Hematopoietic multipotent progenitor cell treated with erythropoietin and hydrocortisone succinate and interleukin-3 and kit ligand, for 4 days (in vitro differentiated cells): ENCODE data around the gene ACKR2.
"Not testable (repeated sequence)": the region's sequence is repeated elsewhere in the genome, so short reads cannot be mapped to it uniquely, and the experiment has no call there.

ENCODE experiments used
- DNase-seq: peaks from one replicate; pipeline ENCODE4 v3.0.0-alpha.2; 2015

The ACKR2 gene

DNA sequence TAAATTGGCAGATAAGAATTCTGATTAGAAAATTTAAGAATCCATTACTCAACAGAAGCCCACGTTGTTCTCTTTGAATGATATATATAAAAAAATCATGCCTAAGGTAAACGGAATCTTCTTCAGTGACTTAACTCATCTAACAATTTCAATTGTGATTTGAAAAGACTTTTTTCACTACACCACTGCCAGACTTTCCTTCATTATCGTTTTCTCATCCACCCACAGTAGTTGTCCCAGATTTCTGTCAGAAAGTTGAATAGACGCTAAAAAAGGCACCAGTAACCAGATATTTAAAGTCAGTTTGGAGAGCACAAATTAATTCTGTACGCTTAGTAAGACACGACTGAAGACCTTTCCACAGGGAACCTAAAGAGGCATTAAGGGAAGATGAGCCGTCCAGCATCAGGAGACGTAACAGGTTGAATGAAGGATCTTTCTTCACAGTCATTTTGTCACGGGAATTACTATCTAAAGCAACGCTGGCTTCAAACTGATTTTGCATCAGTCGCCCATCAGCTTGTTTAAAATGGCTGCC is 6.3 kb upstream of the ACKR2 start:
- no peak for DNase-seq

DNA sequence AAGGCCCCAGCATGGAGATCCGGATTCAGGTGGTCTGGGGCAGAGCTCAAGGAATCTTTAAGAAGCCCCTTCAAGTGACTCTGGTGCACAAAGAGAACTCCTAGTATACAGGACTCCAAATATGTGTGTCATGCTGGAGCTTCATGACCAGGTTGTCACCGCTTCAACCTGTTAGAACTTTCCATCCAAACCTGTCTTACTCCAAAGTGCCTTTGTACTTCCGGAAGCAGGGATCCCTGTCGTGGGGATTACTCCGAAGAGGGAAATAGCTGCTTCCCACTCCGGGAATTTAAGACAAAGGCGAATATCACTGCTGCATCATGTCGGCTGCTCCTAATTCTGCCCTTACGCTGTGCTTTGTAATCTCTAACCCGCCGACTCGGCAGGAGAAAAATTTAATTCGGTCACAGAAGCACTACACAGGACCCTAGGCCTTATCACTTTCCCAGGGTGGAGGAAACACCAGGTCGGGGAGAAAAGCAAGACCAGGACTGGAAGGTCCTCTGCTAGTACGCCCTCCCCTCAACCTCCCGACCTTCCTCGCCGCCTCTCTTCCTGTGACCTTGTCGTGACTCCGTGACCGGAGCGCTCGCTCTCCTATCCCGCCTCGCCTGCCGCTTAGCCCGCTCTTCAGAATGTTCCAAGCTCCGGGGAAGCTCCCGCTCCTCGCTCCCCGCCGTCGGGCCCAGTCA is 5.7 kb upstream of the ACKR2 start:
- DNase-seq: peak; percentile 76

DNA sequence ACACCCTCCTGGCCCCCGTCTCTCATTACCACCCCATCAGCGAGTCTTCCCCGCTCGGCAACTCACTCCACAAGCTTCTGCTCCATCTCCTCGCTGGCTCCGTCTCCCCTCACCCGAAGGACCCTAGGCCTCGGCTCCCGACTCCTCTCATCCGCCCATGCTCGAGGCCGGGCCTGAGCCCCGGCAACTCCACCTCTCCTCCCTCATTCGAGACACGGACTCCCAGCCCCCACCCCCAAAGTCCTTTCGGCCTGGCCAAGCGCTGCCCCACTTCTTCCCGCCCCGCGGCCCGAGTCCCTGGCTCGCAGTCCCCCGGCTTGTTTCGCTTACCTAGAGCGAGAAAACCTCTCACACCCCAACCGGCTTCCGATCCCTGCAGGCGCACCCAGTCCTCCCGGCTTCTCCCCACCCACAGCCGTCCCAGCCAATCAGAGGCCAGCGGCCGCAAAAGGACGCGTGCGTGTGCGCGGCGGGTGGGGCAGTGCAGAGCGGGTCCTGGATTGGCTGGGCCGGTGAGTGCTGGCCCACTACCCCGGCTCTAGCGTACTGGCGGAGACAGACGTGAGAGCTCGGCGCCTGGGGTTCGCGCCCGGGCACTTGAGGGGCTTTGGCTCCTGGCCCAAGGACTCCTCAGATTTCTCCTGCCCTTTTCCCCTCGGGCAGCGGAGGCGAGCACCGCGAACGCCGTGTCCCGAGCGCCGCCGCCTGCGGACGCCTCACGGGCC is 5.0 kb upstream of the ACKR2 start, which contains the start of gene HIGD1A:
HIGD1A (minus strand) TSS at position 385 of the 725 bp plus-strand sequence. CDS start 10,237 bp downstream, outside the sequence.
- peak; percentile 99 for DNase-seq

DNA sequence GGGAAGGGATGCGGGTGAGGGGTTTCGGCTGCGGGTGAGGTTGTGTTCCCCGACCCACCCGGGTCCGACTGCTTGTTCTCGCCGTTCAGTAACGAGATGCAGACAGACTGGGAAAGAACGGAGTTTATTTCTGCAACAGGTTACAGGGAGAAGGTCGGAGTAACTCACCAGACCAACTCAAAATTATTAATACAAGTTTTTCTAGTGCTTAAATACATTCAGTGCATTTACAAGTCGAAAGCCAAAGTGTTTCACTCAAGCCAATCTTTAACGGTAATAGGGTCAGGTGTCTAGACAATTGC is 4.5 kb upstream of the ACKR2 start:
- DNase-seq: no peak

DNA sequence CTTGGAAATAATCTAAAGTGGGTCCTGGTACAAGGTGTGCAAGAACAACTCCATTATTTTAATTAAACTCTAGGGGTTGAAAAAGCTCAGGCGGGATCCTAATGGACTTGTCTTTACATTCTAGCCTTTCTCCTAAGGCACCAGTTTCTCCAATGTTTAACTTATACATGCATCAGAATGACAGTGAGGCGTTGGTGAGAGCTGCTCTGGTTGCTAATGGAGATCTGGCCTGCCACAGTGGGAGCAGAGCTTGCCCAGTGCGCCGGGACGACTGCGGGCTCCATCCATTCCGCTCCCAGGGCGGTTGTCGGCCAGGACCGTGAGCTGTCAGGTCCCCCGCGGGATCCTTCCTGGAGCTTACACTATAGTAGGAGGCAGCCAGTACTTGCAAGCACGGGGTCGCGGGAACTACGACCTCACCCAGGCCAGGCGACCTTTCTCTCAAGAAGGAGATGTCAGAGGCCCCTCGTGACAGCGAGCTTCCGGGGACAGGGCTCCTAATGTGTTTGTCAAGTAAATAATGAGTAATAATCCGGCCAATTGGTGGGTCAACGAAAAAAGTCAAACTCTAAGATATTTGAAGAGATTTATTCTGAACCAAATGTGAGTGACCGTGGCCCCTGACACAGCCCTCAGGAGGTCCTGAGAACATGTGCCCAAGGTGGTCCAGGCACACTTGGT is 4.0 kb upstream of the ACKR2 start:
- no peak for DNase-seq

GRCh38 chr3:42807929-42808328 is 1.3 kb upstream of the ACKR2 start:
- no peak for DNase-seq

GRCh38 chr3:42810706-42811105 is 1.5 kb downstream of the ACKR2 start:
- DNase-seq: not testable (repeated sequence)

- peak; percentile 84 for DNase-seq
Measured at GRCh38 chr3:42811118-42811883, 2.1 kb downstream of the ACKR2 start.

DNA sequence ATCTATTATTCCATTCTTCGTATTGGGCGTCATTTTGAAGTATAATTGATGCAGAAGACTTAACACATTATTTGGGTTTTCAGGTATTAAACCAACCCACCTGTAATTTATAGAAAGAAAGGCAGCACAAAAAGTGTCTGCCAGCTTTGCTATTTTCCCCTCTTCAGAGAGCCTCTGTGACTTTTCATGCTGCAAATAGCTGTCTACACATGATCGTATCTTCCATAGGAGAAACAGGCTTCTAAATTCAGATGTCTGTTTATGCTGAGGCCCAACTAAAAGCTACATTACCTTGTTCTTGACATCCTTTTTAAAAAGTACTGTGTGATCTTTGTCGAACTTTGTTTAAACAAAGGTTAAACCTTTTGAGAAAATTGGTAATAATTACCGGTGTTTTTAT is 5.0 kb downstream of the ACKR2 start:
- DNase-seq: no peak

DNA sequence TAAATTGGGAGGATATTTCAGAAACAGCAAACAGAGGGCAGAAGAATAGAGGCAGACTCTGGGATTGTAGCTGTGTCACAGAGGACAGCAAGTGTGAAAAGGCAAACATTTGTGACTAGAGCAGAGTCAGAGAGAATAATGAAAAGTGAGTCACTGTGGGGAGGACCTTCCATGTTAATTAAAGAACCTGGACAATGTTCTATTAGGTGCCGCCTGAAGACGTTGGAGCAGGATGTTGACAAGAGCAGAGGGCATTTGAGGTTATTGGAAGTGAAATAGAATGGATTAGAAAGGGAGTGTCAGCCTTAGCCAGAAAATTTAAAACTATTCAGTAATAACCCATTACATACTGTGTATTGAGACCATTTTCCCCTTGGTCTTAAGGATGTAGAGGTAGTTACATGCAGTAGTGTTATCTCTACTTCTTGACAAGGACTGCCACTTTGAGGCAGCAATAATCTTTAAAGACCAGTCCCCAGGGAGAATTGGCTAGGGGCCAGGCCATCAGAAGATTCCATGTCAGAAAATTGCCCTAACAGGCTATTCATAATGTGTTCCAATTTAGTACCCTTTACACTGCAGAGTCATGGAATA is 5.8 kb downstream of the ACKR2 start:
- DNase-seq: peak; percentile 79

DNA sequence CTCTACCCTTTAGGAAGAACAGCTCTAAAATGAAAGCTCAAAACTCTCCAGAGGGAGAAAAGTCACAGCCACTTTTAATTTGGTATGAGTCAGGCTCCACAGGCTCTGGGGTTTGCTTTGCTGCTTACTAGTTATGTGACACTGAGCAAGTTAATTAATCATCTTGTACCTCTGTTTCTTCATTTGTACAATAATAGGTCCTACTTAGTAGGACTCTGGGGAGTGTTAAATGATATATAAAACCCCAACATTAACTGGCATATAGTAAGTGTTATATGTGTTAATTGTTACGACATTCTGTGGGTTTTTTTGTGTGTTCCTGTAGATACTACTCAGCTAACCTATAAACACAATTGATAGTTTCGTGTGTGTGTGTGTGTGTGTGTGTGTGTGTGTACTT is 6.6 kb downstream of the ACKR2 start:
- peak; percentile 20 for DNase-seq

DNA sequence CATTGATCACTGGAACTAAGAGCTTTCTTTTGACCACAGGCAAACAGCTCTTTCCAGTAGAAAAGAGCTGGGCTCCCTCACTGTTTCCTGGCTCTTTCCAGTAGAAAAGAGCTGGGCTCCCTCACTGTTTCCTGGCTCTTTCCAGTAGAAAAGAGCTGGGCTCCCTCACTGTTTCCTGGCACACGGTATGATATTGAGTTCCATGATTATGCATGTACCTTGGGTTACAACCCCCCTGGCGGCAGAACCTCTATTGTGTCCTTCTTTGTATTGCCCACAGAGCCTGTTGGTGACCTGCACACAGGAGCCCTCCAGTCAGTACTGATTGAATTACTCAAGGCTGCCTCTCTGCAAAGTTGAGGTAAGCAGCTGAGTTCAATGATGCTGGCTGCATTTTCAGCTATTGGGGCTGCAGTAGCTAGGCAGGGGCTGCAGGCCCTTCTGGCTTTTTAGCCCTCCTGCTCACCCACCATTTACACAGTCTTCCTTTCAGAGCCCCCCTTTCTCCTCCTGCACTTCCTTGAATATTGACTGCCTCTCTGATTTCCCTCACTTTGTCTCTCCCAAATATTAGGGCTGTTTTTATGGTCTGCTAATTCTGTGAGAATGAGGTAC is 10.2 kb downstream of the ACKR2 start:
- no peak for DNase-seq

DNA sequence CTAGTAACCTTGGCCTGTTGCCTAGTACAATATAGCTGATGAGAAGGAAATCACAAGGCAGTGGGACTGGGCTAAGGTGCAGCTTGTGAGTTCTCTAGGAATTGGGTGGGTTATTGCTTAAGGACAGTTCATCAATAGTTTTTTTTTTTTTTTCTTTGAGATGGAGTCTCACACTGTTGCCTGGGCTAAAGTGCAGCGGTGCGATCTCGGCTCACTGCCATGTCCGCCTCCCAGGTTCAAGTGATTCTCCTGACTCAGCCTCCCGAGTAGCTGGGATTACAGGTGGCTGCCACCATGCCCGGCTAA is 11.5 kb downstream of the ACKR2 start:
- DNase-seq: no peak

GRCh38 chr3:42822828-42823227 is 13.6 kb downstream of the ACKR2 start:
- DNase-seq: no peak

- DNase-seq: no peak
Measured at GRCh38 chr3:42823351-42823750, 14.1 kb downstream of the ACKR2 start.

DNA sequence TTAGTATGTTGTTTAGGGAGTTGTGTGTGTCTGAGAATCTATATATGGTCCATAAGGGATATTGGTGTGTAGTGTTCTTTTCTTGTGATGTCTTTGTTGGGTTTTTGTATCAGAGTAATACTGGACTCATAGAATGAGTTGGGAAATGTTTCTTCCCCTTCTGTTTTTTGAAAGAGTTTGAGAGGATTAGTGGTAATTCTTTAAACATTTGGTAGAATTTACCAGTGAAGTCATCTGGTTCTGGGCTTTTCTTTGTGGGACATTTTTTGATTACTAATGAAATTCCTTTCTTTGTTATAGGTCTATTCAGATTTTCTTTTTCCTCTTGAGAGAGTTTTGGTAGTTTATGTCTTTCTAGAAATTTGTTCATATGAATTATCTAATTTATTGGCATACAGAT is 16.9 kb downstream of the ACKR2 start:
- DNase-seq: no peak

GRCh38 chr3:42827023-42827422 is 17.8 kb downstream of the ACKR2 start:
- no peak for DNase-seq

GRCh38 chr3:42827654-42828053 is 18.4 kb downstream of the ACKR2 start:
- DNase-seq: no peak

DNA sequence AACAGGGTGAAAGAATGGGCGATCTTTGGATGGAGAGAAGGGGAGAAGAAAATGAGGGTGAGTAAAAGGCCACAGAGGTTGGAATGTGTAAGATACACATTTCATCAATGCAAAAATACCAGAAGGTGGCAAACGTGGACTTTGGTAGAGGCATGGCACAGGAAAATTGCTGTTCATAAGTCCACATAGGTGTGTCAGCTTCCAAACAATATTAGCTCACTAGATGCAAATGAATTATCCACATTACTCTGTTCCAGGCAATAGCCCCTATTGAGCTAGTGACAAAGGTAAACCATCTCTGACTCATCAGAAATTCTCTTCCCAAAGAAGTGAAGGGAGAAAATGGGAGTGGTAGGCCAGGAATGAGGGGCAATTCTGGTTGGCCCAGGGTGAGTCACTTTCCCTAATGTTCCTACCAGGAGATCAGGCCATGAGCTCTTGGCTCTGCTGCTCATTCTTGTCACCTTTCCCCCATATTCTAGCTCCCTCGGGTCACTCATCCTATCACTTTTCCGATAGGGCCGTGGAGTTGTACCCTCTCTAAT is 19.9 kb downstream of the ACKR2 start:
- DNase-seq: no peak

DNA sequence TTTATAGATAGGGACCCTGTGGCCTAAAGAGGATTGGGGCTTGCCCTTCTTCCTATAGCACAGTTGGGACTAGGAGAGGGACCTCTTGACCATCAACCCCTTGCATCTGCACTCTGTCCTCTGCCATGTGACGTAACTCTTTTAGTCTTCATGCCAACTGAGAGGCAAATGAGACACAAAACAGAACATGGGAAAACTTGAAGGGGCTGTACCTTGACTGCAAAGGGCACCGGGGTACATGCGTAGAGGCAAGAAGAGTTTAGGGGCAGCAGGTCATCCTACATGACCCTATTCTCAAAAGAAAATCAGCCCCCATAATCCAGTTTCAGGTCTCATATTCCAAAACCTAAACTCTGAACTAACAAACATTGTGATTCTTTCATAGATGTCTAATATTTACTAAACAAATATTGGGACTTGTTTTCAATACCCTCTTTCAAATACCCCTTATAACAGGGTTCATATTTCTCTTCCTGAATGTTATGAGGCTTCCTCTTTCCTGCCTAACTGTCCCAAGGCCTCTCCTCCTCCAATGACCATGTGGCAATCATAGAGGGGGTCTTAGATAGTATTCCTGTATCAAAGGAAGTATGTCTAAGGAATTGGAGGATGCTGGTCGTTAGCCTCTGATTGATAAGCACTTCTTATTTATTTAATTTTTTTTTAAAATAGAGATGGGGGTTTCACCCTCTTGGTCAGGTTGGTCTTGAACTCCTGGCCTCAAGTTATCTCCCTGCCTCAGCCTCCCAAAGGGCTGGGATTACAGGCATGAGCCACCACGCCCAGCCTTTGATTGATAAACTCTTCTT is 20.6 kb downstream of the ACKR2 start:
- no peak for DNase-seq
